Spleen (tissue), 11 donors: ENCODE measurements around the gene GNG13. TPM values are rescaled to one million over a fixed set of nuclear protein-coding genes. Genes with fewer than 3 reads are reported as not detected.
"Not testable (repeated sequence)": the region's sequence is repeated elsewhere in the genome, so short reads cannot be mapped to it uniquely, and the experiment has no call there.

Experiments
- DNase-seq: peaks from one replicate; pipeline ENCODE4 v3.0.0-alpha.2; 2020
- H3K27ac ChIP-seq, 8 donors: fragments of 200-600 bp; sonication (generic) in 7 of 8; 1 replicate in 4 of 8; 2 replicates in 4 of 8; pipeline versions ENCODE4 v1.5.0 to v1.8.0; 2016 to 2021; ENCODE audit warnings: inconsistent platforms in 4 of 8, mild to moderate bottlenecking in 4 of 8, moderate library complexity in 1 of 8
- H3K27me3 ChIP-seq, 7 donors: fragments of 200-600 bp; sonication (generic) in 6 of 7; replicated peaks in 1 of 7; 1 replicate in 4 of 7; 2 replicates in 3 of 7; pipeline versions ENCODE4 v1.5.0 to v1.8.0; 2016 to 2021; ENCODE audit warnings: inconsistent platforms in 3 of 7, mild to moderate bottlenecking in 1 of 7
- H3K36me3 ChIP-seq, 6 donors: fragments of 200-600 bp; sonication (generic) in 5 of 6; 1 replicate in 4 of 6; 2 replicates in 2 of 6; pipeline versions ENCODE4 v1.5.0 to v1.8.0; 2016 to 2021; ENCODE audit warnings: inconsistent platforms in 2 of 6
- H3K4me1 ChIP-seq, 6 donors: fragments of 200-600 bp; sonication (generic) in 5 of 6; 1 replicate in 3 of 6; 2 replicates in 3 of 6; pipeline versions ENCODE4 v1.5.0 to v1.8.0; 2016 to 2021; ENCODE audit warnings: inconsistent platforms in 3 of 6
- H3K4me3 ChIP-seq, 8 donors: fragments of 200-600 bp; sonication (generic) in 7 of 8; 1 replicate in 4 of 8; 2 replicates in 4 of 8; pipeline versions ENCODE4 v1.5.0 to v1.8.0; 2016 to 2021; ENCODE audit warnings: inconsistent platforms in 4 of 8, mild to moderate bottlenecking in 4 of 8, moderate library complexity in 2 of 8
- H3K9me3 ChIP-seq, 8 donors: fragments of 200-600 bp; sonication (generic) in 7 of 8; 1 replicate in 4 of 8; 2 replicates in 4 of 8; pipeline versions ENCODE4 v1.5.0 to v1.8.0; 2016 to 2021; ENCODE audit warnings: inconsistent platforms in 4 of 8
- CTCF ChIP-seq, 11 experiments: fragments of 200-600 bp in 7 of 11; fragments of 450-650 bp in 4 of 11; sonication (generic) in 4 of 11; IDR thresholded peaks in 8 of 11; conservative IDR thresholded peaks in 3 of 11; 1 replicate in 7 of 11; 2 replicates in 4 of 11; pipeline versions ENCODE4 v1.4.0 to v1.8.0; 2016 to 2021; ENCODE audit warnings: antibody characterized with exemption in 11 of 11, inconsistent platforms in 4 of 11, mild to moderate bottlenecking in 1 of 11
- POLR2A ChIP-seq, 3 donors: fragments of 450-650 bp; IDR thresholded peaks; one replicate each; pipeline ENCODE4 v1.5.1; 2017; ENCODE audit warnings: antibody characterized with exemption in 3 of 3, mild to moderate bottlenecking in 1 of 3
- POLR2AphosphoS5 ChIP-seq, 3 donors: sonication (generic); formaldehyde crosslinking; IDR thresholded peaks; one replicate each; pipeline ENCODE4 v1.5.1; 2017; ENCODE audit warnings: antibody characterized with exemption in 3 of 3
- WGBS, 5 donors: extraction: QIAGEN DNeasy Blood & Tissue Kit in 3 of 5; methylation state at CpG; one replicate each; pipeline versions ENCODE4 v1.1.5 to v1.1.7; 2013 to 2018; 5-methylcytosine and 5-hydroxymethylcytosine counted together
- intact Hi-C: fragments of 100-400 bp; cut with DNase I; formaldehyde crosslinking; loops from one replicate; pipeline ENCODE4 v1.15.0; 2023; ENCODE audit warnings: low total_unique reads
- polyA plus RNA-seq, 3 donors: library from polyadenylated mRNA; stranded (reverse); fragments of 200-250 nt; gene quantifications; one replicate each; pipeline ENCODE4 v1.2.1, GENCODE V29; 2013
- total RNA-seq, 7 donors: library from RNA; depleted of rRNA in 3 of 7; stranded (reverse); fragments of >200 nt in 3 of 7; fragmentation: NEBNext Ultra II Directional in 4 of 7; extraction: Animal tissue kit (Norgen Biotek cat#: 25700) in 4 of 7; gene quantifications; one replicate each; pipeline versions ENCODE4 v1.1.0 to v1.2.1, GENCODE V29; 2016 to 2021
- donor health status: healthy with polysubstance abuse.
- donor health status: DM: no; HTN: no; CAD: no; lungs with moderate emphysema.
- donor health status: DM: no; HTN: no; CAD: no.
- donor health status: Bipolar disorder and iron deficiency.
- donor health status: healthy.
- donor health status: DM: no; HTN: no; CAD: no.
- donor health status: DM: yes; HTN: yes; CAD: no.

GNG13 gene
- total and polyA plus RNA-seq, 10 donors = not detected

- WGBS, 5 donors = 69 to 85% (median 79%) methylated on average over 18 to 34 of the region's 34 CpGs
- DNase-seq = peak; percentile 61
- H3K4me3 ChIP-seq = no peak overlapping the region
- peaks cover 0 to 70% (median 0%) of the 10 kb centered on the region in 7 donors for H3K27me3 ChIP-seq
- intact Hi-C loops = no loop called here
- peaks cover 4 to 25% (median 21%) of the 10 kb centered on the region in 8 donors for H3K9me3 ChIP-seq
- TF ChIP-seq CTCF (IDR thresholded peaks at IDR 0.05 in 8 of 11, conservative IDR thresholded peaks at IDR 0.05 in 3 of 11) = no peak
- no peak for TF ChIP-seq POLR2A (IDR thresholded peaks at IDR 0.05)
- TF ChIP-seq POLR2AphosphoS5 (IDR thresholded peaks at IDR 0.05) = peak in 1 of 3 donors; percentile 55
- H3K36me3 ChIP-seq = no peaks in the 10 kb centered on the region
- peaks cover 0 to 37% (median 16%) of the 10 kb centered on the region in 6 donors for H3K4me1 ChIP-seq
- H3K27ac ChIP-seq = no peak overlapping the region
These were observed 40.3 kb upstream of the GNG13 start for GRCh38 chr16:840561-841454.

- TF ChIP-seq CTCF (IDR thresholded peaks at IDR 0.05 in 8 of 11, conservative IDR thresholded peaks at IDR 0.05 in 3 of 11) = no peak
- no peak for TF ChIP-seq POLR2A (IDR thresholded peaks at IDR 0.05)
- no peak for TF ChIP-seq POLR2AphosphoS5 (IDR thresholded peaks at IDR 0.05)
- Histone ChIP-seq H3K27ac (no peak overlapping the region), H3K4me1 (peaks cover 0 to 27% (median 13%) of the 10 kb centered on the region in 6 donors), H3K36me3 (no peaks in the 10 kb centered on the region), H3K27me3 (peaks cover 0 to 67% (median 0%) of the 10 kb centered on the region in 7 donors), H3K9me3 (peaks cover 4 to 35% (median 30%) of the 10 kb centered on the region in 8 donors), H3K4me3 (no peak overlapping the region)
- 75 to 86% (median 80%) methylated on average over 15 to 24 of the region's 24 CpGs for WGBS, 5 donors
- intact Hi-C loops = no loop called here
- DNase-seq = peak; percentile 56
These were observed 39.3 kb upstream of the GNG13 start for GRCh38 chr16:839643-840408.

DNA sequence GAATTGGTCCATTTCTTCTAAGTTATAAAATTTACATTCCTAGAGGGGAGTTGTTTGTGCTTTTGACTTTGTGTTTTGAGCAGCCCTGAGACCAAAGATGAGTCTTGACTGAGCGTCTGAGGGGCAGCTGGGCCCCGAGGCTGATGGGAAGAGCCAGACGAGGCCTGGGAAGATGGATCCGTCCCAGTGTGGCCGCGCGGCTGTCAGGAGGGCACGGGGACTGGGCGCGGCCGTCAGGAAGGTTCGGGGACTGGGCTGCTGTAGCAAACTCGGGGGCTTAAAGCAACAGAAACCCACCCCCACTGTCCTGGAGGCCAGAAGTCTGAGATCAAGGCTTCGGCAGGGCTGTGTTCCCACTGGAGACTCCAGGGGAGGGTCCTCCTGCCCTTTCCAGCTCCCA is 38.2 kb upstream of the GNG13 start:
- no peak for TF ChIP-seq POLR2A (IDR thresholded peaks at IDR 0.05)
- TF ChIP-seq CTCF (IDR thresholded peaks at IDR 0.05 in 8 of 11, conservative IDR thresholded peaks at IDR 0.05 in 3 of 11) = no peak
- no peak for TF ChIP-seq POLR2AphosphoS5 (IDR thresholded peaks at IDR 0.05)
- Histone ChIP-seq H3K4me3 (no peak overlapping the region), H3K4me1 (peaks cover 0 to 24% (median 12%) of the 10 kb centered on the region in 6 donors), H3K27me3 (peaks cover 0 to 56% (median 0%) of the 10 kb centered on the region in 7 donors), H3K27ac (no peak overlapping the region), H3K9me3 (peaks cover 4 to 42% (median 30%) of the 10 kb centered on the region in 8 donors), H3K36me3 (no peaks in the 10 kb centered on the region)
- DNase-seq = no peak
- intact Hi-C loops = no loop called here
- 87 to 92% (median 89%) methylated on average over 6 to 14 of the region's 14 CpGs for WGBS, 5 donors

- intact Hi-C loops, DNase-seq, H3K36me3 ChIP-seq, H3K4me3 ChIP-seq, H3K27ac ChIP-seq: not testable (repeated sequence)
- Histone ChIP-seq H3K27me3 (peaks cover 0 to 48% (median 0%) of the 10 kb centered on the region in 7 donors), H3K4me1 (peaks cover 0 to 15% (median 9%) of the 10 kb centered on the region in 6 donors), H3K9me3 (peaks cover 4 to 42% (median 30%) of the 10 kb centered on the region in 8 donors)
- WGBS, 5 donors = 90 to 95% (median 94%) methylated on average over 3 of the region's 3 CpGs
These were observed 36.3 kb upstream of the GNG13 start for GRCh38 chr16:836822-837221.
